ENCODE data around the gene ARL14. TPM values are rescaled to one million over a fixed set of nuclear protein-coding genes. Genes with fewer than 3 reads are reported as not detected.

Gene ARL14
- total RNA-seq, 1 experiment from 2014 or later = not detected

DNA sequence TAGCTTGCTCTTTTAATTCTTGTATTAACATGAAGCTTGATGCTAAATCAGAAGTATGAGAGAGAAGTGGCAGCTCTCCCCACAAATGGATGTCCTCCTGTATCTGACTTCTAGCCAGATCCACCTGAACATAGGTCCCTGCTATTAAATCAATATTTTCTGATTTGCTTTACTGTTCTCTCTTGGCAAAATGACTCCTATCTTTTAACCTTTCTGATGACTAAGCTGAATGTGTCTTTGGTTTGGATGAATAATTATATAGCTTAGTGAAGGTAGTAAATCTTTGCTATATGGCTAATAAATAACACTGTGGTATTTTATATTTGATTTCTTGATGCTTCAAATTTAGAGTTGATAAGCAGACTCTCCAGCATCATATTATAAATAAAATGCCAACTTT lies 28.3 kb upstream of the ARL14 start (continued):
- no peak for TF ChIP-seq NFE2L1 (CRISPR knock-in tag; IDR thresholded peaks at IDR 0.05)
- TF ChIP-seq, protein P1, sequence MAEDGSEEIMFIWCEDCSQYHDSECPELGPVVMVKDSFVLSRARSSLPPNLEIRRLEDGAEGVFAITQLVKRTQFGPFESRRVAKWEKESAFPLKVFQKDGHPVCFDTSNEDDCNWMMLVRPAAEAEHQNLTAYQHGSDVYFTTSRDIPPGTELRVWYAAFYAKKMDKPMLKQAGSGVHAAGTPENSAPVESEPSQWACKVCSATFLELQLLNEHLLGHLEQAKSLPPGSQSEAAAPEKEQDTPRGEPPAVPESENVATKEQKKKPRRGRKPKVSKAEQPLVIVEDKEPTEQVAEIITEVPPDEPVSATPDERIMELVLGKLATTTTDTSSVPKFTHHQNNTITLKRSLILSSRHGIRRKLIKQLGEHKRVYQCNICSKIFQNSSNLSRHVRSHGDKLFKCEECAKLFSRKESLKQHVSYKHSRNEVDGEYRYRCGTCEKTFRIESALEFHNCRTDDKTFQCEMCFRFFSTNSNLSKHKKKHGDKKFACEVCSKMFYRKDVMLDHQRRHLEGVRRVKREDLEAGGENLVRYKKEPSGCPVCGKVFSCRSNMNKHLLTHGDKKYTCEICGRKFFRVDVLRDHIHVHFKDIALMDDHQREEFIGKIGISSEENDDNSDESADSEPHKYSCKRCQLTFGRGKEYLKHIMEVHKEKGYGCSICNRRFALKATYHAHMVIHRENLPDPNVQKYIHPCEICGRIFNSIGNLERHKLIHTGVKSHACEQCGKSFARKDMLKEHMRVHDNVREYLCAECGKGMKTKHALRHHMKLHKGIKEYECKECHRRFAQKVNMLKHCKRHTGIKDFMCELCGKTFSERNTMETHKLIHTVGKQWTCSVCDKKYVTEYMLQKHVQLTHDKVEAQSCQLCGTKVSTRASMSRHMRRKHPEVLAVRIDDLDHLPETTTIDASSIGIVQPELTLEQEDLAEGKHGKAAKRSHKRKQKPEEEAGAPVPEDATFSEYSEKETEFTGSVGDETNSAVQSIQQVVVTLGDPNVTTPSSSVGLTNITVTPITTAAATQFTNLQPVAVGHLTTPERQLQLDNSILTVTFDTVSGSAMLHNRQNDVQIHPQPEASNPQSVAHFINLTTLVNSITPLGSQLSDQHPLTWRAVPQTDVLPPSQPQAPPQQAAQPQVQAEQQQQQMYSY (CRISPR knock-in tag; IDR thresholded peaks at IDR 0.05) = no peak
- TF ChIP-seq, protein P2, sequence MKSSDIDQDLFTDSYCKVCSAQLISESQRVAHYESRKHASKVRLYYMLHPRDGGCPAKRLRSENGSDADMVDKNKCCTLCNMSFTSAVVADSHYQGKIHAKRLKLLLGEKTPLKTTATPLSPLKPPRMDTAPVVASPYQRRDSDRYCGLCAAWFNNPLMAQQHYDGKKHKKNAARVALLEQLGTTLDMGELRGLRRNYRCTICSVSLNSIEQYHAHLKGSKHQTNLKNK (CRISPR knock-in tag; IDR thresholded peaks at IDR 0.05) = no peak
- no peak for TF ChIP-seq IRF2 (CRISPR knock-in tag; IDR thresholded peaks at IDR 0.05; ENCODE audit: borderline replicate concordance, low read depth)
- TF ChIP-seq, protein P3, sequence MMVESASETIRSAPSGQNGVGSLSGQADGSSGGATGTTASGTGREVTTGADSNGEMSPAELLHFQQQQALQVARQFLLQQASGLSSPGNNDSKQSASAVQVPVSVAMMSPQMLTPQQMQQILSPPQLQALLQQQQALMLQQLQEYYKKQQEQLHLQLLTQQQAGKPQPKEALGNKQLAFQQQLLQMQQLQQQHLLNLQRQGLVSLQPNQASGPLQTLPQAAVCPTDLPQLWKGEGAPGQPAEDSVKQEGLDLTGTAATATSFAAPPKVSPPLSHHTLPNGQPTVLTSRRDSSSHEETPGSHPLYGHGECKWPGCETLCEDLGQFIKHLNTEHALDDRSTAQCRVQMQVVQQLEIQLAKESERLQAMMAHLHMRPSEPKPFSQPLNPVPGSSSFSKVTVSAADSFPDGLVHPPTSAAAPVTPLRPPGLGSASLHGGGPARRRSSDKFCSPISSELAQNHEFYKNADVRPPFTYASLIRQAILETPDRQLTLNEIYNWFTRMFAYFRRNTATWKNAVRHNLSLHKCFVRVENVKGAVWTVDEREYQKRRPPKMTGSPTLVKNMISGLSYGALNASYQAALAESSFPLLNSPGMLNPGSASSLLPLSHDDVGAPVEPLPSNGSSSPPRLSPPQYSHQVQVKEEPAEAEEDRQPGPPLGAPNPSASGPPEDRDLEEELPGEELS (CRISPR knock-in tag; IDR thresholded peaks at IDR 0.05) = no peak
- no peak for TF ChIP-seq SMAD3 (CRISPR knock-in tag; IDR thresholded peaks at IDR 0.05; ENCODE audit: borderline replicate concordance)

DNA sequence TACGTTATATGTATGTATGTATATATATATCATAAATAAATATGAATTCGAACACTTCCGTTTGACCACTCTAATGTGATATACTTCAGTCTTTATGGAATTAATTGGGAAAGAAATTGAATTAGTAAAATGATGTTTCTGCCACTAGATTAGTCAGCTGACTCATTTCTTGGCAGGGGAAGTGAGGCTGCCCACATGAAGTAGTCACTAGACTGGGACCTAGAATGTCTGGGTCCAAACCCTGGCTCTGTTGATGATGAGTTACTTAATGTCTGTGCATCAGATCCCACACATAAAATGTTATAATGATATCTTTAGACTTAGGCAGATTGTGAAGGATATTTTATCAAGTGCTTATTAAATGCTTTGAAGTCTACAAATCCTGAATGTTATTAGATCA lies 27.4 kb upstream of the ARL14 start:
- H3K27ac Mint-ChIP-seq = no peak overlapping the region
- POLR2A ChIA-PET = no interaction called here
- H3K27me3 Mint-ChIP-seq (ENCODE audit: low read depth) = no peaks in the 10 kb centered on the region
- H3K9me3 Mint-ChIP-seq = peaks cover 13% of the 10 kb centered on the region
- H3K4me3 Mint-ChIP-seq = no peak overlapping the region
- H3K4me1 Mint-ChIP-seq = no peaks in the 10 kb centered on the region
- DNase-seq (ENCODE audit: low spot score) (no peak), ATAC-seq (no peak)
- H3K36me3 Mint-ChIP-seq = no peaks in the 10 kb centered on the region
- CTCF ChIA-PET = no interaction called here
- TF ChIP-seq SOX15 (CRISPR knock-in tag; IDR thresholded peaks at IDR 0.05) (no peak), TEAD4 (CRISPR knock-in tag; IDR thresholded peaks at IDR 0.05) (no peak), ZBTB21 (CRISPR knock-in tag; IDR thresholded peaks at IDR 0.05; ENCODE audit: borderline replicate concordance) (no peak), GABPB1 (CRISPR knock-in tag; IDR thresholded peaks at IDR 0.05) (no peak), RELA (CRISPR knock-in tag; IDR thresholded peaks at IDR 0.05; ENCODE audit: borderline replicate concordance) (no peak)
- TF ChIP-seq, protein P4, sequence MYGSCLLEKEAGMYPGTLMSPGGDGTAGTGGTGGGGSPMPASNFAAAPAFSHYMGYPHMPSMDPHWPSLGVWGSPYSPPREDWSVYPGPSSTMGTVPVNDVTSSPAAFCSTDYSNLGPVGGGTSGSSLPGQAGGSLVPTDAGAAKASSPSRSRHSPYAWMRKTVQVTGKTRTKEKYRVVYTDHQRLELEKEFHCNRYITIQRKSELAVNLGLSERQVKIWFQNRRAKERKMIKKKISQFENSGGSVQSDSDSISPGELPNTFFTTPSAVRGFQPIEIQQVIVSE (CRISPR knock-in tag; IDR thresholded peaks at IDR 0.05; ENCODE audit: borderline replicate concordance) = no peak
- TF ChIP-seq, protein P5, sequence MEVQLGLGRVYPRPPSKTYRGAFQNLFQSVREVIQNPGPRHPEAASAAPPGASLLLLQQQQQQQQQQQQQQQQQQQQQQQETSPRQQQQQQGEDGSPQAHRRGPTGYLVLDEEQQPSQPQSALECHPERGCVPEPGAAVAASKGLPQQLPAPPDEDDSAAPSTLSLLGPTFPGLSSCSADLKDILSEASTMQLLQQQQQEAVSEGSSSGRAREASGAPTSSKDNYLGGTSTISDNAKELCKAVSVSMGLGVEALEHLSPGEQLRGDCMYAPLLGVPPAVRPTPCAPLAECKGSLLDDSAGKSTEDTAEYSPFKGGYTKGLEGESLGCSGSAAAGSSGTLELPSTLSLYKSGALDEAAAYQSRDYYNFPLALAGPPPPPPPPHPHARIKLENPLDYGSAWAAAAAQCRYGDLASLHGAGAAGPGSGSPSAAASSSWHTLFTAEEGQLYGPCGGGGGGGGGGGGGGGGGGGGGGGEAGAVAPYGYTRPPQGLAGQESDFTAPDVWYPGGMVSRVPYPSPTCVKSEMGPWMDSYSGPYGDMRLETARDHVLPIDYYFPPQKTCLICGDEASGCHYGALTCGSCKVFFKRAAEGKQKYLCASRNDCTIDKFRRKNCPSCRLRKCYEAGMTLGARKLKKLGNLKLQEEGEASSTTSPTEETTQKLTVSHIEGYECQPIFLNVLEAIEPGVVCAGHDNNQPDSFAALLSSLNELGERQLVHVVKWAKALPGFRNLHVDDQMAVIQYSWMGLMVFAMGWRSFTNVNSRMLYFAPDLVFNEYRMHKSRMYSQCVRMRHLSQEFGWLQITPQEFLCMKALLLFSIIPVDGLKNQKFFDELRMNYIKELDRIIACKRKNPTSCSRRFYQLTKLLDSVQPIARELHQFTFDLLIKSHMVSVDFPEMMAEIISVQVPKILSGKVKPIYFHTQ (CRISPR knock-in tag; IDR thresholded peaks at IDR 0.05) = no peak
- TF ChIP-seq, protein P6, sequence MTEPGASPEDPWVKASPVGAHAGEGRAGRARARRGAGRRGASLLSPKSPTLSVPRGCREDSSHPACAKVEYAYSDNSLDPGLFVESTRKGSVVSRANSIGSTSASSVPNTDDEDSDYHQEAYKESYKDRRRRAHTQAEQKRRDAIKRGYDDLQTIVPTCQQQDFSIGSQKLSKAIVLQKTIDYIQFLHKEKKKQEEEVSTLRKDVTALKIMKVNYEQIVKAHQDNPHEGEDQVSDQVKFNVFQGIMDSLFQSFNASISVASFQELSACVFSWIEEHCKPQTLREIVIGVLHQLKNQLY (CRISPR knock-in tag; IDR thresholded peaks at IDR 0.05) = no peak
- TF ChIP-seq, protein P7, sequence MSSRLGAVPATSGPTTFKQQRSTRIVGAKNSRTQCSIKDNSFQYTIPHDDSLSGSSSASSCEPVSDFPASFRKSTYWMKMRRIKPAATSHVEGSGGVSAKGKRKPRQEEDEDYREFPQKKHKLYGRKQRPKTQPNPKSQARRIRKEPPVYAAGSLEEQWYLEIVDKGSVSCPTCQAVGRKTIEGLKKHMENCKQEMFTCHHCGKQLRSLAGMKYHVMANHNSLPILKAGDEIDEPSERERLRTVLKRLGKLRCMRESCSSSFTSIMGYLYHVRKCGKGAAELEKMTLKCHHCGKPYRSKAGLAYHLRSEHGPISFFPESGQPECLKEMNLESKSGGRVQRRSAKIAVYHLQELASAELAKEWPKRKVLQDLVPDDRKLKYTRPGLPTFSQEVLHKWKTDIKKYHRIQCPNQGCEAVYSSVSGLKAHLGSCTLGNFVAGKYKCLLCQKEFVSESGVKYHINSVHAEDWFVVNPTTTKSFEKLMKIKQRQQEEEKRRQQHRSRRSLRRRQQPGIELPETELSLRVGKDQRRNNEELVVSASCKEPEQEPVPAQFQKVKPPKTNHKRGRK (CRISPR knock-in tag; IDR thresholded peaks at IDR 0.05; ENCODE audit: borderline replicate concordance) = no peak
